ENCODE results near the gene TLE4. TPM values are rescaled to one million over a fixed set of nuclear protein-coding genes. Genes with fewer than 3 reads are reported as not detected.

Gene TLE4
- total RNA-seq, 1 donor from 2014 or later, result 10.3 TPM

- H3K4me1 ChIP-seq, result no peaks in the 10 kb centered on the region
- H3K27ac ChIP-seq (replicated peaks), result no peak overlapping the region
- no peak for DNase-seq
- no peaks in the 10 kb centered on the region for H3K27me3 ChIP-seq (ENCODE audit: low read depth)
- H3K9me3 ChIP-seq (replicated peaks), result no peaks in the 10 kb centered on the region
- no peak overlapping the region for H3K4me3 ChIP-seq
- H3K36me3 ChIP-seq, result peaks cover 45% of the 10 kb centered on the region
- no peak for TF ChIP-seq CTCF (IDR thresholded peaks at IDR 0.05; ENCODE audit: borderline replicate concordance)
- intact Hi-C loops (cut with micrococcal nuclease), result no loop called here
Observed at GRCh38 chr9:79705704-79706103, 133.9 kb downstream of the TLE4 start.

DNA sequence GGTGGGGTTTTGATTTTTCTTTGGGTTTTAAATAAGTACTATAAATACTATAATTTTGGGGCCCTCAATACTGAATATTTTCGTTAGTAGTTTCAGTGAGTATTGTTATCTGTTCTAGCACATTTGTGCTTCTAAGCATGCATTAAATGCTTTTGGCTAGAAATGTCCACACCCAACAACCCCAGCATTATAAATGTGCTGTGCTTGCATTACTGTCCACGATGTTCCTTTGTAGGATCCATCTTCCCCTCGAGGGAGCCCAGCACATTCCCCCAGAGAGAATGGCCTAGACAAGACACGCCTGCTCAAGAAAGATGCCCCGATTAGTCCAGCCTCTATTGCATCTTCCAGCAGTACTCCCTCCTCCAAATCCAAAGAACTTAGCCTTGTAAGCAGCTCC is 134.7 kb downstream of the TLE4 start:
- Histone ChIP-seq H3K4me3 (no peak overlapping the region), H3K9me3 (replicated peaks) (no peaks in the 10 kb centered on the region), H3K27ac (replicated peaks) (no peak overlapping the region), H3K36me3 (peaks cover 48% of the 10 kb centered on the region), H3K4me1 (no peaks in the 10 kb centered on the region), H3K27me3 (ENCODE audit: low read depth) (no peaks in the 10 kb centered on the region)
- DNase-seq, result no peak
- intact Hi-C loops (cut with micrococcal nuclease), result no loop called here
- no peak for TF ChIP-seq CTCF (IDR thresholded peaks at IDR 0.05; ENCODE audit: borderline replicate concordance)

DNA sequence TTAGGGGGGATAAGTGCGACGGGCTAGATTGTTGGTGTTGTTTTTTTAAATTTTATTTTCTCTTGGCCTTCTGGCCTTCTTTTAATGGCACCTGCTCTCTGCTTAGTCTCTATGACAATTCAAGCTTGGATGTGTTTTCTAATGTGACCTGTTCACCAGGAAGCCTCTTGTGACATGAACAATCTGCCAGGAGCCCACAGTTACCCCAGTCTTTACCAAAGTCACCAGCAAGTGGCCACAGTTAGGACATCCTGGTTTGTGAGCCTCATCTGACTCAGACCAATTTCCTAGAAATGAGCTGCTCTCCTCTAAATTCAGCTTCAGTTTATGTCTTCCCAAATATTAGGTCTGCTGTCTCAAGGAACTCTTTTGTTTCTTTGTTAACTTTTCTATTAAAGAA is 135.8 kb downstream of the TLE4 start:
- DNase-seq, result no peak
- intact Hi-C loops (cut with micrococcal nuclease), result no loop called here
- Histone ChIP-seq H3K9me3 (replicated peaks) (no peaks in the 10 kb centered on the region), H3K4me3 (no peak overlapping the region), H3K36me3 (peaks cover 48% of the 10 kb centered on the region), H3K4me1 (no peaks in the 10 kb centered on the region), H3K27ac (replicated peaks) (no peak overlapping the region), H3K27me3 (ENCODE audit: low read depth) (no peaks in the 10 kb centered on the region)
- TF ChIP-seq CTCF (IDR thresholded peaks at IDR 0.05; ENCODE audit: borderline replicate concordance), result no peak

DNA sequence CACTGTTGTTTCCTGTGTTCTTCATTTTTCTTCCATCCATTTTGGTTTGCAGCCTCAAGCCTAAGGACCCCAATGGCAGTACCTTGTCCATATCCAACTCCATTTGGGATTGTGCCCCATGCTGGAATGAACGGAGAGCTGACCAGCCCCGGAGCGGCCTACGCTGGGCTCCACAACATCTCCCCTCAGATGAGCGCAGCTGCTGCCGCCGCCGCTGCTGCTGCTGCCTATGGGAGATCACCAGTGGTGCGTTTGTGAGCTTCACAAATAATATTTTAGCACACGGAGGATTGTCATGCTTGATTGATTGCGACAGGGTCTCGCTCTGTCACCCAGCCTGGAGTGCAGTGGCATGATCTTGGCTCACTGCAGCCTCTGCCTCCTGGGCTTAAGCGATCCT is 136.8 kb downstream of the TLE4 start:
- intact Hi-C loops (cut with micrococcal nuclease), result no loop called here
- H3K4me3 ChIP-seq, result no peak overlapping the region
- H3K27me3 ChIP-seq (ENCODE audit: low read depth), result no peaks in the 10 kb centered on the region
- DNase-seq, result no peak
- H3K27ac ChIP-seq (replicated peaks), result no peak overlapping the region
- peaks cover 48% of the 10 kb centered on the region for H3K36me3 ChIP-seq
- H3K4me1 ChIP-seq, result no peaks in the 10 kb centered on the region
- no peak for TF ChIP-seq CTCF (IDR thresholded peaks at IDR 0.05; ENCODE audit: borderline replicate concordance)
- no peaks in the 10 kb centered on the region for H3K9me3 ChIP-seq (replicated peaks)

- Histone ChIP-seq H3K4me3 (no peak overlapping the region), H3K4me1 (no peaks in the 10 kb centered on the region), H3K36me3 (peaks cover 56% of the 10 kb centered on the region), H3K9me3 (replicated peaks) (no peaks in the 10 kb centered on the region), H3K27me3 (ENCODE audit: low read depth) (no peaks in the 10 kb centered on the region), H3K27ac (replicated peaks) (no peak overlapping the region)
- intact Hi-C loops (cut with micrococcal nuclease), result no loop called here
- TF ChIP-seq CTCF (IDR thresholded peaks at IDR 0.05; ENCODE audit: borderline replicate concordance), result no peak
- no peak for DNase-seq
Observed at GRCh38 chr9:79709743-79710674, 138.2 kb downstream of the TLE4 start.

Measured in left ventricle myocardium inferior (tissue), 1 donor.